GM06990 (cell line): Measurements from ENCODE around the gene MAPK8IP2.

Experiments
- DNase-seq: peaks from one replicate; pipeline ENCODE4 v3.0.0-alpha.2; 2011; ENCODE audit not compliant: insufficient read length; ENCODE audit errors: extremely low read depth
- H3K27me3 ChIP-seq: replicated peaks from 2 replicates; pipeline ENCODE4 v1.6.0; 2011; ENCODE audit warnings: low read length; ENCODE audit not compliant: control insufficient read depth, insufficient read depth
- H3K36me3 ChIP-seq: 2 replicates; pipeline ENCODE4 v1.5.1; 2011; ENCODE audit warnings: low read length; ENCODE audit not compliant: control insufficient read depth, insufficient read depth
- H3K4me3 ChIP-seq: replicated peaks from 2 replicates; pipeline ENCODE4 v1.5.1; 2011; ENCODE audit warnings: low read depth, mild to moderate bottlenecking, control low read depth, low read length
- CTCF ChIP-seq: IDR thresholded peaks from 2 replicates; pipeline ENCODE4 v1.5.1; 2011; ENCODE audit warnings: low read length, control low read depth, mild to moderate bottlenecking, inconsistent platforms; ENCODE audit not compliant: insufficient read depth, poor library complexity, severe bottlenecking

MAPK8IP2 gene

GRCh38 chr22:50561401-50562358 is 38.9 kb upstream of the MAPK8IP2 start:
- no peak for DNase-seq
- H3K36me3 ChIP-seq, result no peaks in the 10 kb centered on the region; the same call in 1 of the 2 replicates
- no peak for TF ChIP-seq CTCF
- H3K4me3 ChIP-seq, result no peak overlapping the region
- H3K27me3 ChIP-seq, result no peaks in the 10 kb centered on the region

DNA sequence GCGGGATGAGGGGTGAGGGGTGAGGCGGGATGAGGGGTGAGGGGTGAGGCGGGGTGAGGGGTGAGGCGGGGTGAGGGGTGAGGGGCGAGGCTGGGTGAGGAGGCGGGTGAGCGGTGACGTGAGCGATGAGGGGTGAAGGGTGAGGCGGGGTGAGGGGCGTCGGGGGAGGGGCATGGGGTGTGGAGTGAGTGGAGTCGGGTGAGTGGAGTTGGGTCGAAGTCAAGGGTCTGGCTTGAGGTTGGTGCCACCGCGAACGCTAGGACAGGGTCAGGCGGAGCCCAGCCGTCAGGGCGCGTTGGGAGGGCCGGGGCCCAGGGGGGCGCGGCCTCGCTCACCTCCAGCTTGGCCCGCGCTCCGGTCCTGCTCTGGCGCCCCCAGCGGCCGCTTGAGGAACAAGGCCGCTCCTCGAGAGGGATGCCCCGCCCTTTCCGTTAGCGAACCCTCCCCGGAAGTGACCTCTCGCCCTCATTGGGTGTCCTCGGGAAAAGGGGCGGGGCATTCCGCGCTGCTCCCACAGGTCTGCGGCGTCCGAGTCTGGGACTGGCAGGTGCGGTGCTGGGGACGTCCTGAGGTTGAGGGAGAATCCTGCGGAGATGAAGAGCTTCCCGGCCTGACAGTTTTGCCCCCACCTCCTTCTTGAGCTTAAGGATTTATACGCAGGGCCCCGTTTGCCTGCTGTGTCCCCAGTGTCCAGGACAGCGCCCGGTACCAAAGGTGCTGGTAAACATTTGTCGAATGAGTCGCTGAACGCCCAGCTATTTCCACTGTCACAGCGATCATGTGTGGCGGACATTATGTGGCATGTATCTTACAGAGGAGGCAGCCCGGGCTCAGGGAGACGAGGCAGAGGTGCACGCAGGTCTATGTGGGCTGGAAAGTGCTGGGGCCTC is 37.8 kb upstream of the MAPK8IP2 start, which contains the start of gene SYCE3:
SYCE3 (minus strand) TSS at position 397 of the 890 bp plus-strand sequence. CDS start 6,514 bp downstream, outside the sequence.
- Histone ChIP-seq H3K27me3 (no peaks in the 10 kb centered on the region), H3K36me3 (no peaks in the 10 kb centered on the region; the same call in none of the 2 replicates), H3K4me3 (peak within 1 kb of the TSS; percentile 78)
- peak; percentile 75 for TF ChIP-seq CTCF
- DNase-seq, result peak; percentile 93

DNA sequence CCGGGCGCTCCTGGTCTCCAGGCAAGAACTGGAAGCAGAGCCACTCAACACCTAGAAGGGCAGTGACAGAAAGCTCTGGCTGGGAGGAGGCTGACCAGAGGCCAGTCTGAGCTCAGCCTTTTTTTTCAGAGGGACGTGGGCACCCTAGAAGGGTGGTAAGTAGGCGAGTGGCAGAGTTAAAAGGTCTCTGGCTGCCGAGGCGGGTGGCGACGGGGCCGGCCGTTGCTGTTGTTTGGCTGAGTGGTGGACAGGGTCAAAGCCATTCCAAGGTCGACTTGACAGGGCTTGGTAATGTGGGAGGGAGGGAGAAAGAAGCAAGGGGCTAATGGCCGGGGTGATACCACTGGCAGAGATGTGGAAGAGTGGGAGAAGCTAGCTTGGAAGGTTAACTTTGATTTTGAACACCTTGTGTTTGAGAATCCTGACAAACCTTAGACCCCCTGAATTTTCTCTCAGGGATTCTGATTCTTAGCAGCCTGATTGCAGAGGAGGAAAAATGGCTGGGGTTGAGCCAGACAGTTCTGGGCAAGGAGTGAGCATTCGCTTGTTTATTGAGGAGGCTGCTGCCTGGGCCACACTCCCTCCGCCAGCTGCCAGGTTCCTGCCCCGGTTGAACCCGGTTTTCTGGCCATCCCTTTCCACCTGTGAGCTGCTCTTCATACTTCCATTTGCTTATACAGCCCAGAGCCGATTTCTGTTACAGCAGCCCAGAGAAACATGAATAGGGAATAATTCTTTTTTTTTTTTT is 37.0 kb upstream of the MAPK8IP2 start:
- no peak for TF ChIP-seq CTCF
- H3K4me3 ChIP-seq, result peak overlapping the region; percentile 78
- H3K27me3 ChIP-seq, result no peaks in the 10 kb centered on the region
- no peak for DNase-seq
- peaks cover 2% of the 10 kb centered on the region for H3K36me3 ChIP-seq

DNA sequence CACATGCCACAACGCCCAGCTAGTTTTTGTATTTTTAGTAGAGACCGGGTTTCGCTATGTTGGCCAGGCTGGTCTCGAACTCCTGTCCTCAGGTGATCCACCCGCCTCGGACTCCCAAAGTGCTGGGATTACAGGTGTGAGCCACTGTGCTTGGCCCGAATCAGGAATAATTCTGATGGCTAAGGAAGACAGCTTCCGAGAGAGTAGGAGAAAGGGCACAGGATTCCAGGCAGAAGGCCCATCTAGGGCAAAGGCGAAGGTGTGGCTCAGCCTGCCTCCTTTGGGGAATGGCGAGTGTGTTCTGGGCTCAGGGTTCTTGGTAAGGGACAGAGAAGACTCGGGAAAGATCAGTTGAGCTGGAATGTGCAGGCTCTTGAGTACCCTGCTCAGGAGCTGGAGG is 36.3 kb upstream of the MAPK8IP2 start:
- TF ChIP-seq CTCF, result no peak
- DNase-seq, result no peak
- peaks cover 6% of the 10 kb centered on the region for H3K36me3 ChIP-seq
- no peak overlapping the region for H3K4me3 ChIP-seq
- H3K27me3 ChIP-seq, result no peaks in the 10 kb centered on the region

GRCh38 chr22:50567721-50568252 is 32.8 kb upstream of the MAPK8IP2 start:
- Histone ChIP-seq H3K27me3 (no peaks in the 10 kb centered on the region), H3K36me3 (peaks cover 34% of the 10 kb centered on the region), H3K4me3 (no peak overlapping the region)
- DNase-seq, result no peak
- TF ChIP-seq CTCF, result no peak
